ENCODE measurements around the gene CCDC78.

Gene CCDC78

DNA sequence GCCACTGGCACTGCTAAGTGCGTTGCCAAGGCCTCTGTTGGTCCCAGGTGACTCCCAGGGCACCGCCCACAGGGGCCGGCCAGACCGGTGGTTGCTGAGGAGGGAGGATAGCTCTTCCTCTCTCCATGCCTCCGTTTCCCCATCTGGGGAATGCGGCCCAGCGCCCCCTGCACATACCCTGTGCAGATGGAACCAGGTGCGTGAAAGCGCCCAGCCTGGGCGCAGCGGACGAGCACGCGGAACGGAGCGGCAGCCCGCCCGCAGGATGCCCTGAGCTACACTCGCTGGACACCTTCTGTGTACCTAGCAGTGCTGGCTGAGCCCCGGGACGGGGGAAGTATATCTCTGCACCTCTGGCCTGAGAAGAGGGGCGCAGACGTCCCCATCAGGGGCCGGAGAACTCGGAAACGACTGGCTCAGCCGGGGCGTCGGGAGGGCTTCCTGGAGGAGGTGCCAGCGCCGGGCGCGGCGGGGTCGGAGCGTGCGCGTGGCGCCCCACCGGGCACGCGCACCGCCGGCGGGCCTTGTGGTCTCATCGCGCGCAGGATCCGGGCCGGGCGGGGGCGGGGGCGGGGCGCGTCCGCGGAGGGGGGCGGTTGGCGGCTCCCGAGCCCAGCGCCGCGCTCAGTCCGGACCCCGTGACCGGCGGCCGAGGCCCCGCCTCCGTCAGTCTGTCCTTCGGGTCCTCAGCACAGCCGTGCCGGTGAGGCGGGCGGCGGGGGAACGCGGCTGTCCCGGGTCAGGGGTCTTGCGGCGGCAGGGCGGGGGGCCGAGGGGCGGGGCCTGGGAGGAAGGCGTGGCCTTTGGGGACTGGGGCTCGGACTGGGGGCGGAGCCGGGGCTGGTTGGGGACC is at the start of gene CCDC78, which contains the start of gene HAGHL:
CCDC78 (minus strand) TSS at position 6 of the 853 bp plus-strand sequence. CDS start 76 bp downstream, outside the sequence.
HAGHL (plus strand) TSS at position 669 of the 853 bp plus-strand sequence. CDS start 404 bp downstream, outside the sequence.
- in situ Hi-C loops (cut with MboI; ENCODE audit: low sequenced_read_pairs): no loop called here

DNA sequence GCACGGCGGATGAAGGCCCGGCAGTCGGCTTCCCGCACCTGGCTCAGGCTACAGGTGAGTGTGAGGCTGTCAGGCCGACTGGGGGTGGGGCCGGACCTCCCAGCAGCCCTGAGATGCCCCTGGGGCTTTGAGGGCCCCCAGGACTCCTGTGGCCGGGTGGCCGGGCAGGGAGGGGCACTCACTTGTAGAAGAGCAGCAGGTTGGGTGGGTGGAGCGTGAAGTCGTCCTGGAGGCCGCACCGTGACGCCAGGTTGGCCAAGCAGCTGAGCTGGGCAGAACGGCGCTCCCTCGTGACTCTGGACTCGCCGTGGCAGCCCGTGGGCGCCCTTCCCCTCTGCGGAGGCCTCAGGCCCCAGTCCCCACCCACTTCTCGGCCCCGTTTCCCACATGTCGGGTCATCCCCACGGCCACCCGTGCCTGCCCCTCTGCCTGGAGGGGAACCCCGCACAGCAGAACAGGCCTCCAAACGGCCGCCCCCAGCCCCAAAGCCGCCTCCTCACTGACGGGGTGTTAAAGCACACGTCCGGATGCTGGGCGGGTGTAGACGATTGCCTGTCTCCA is 49.1 kb upstream of the CCDC78 start:
- in situ Hi-C loops (cut with MboI; ENCODE audit: low sequenced_read_pairs): no loop called here

DNA sequence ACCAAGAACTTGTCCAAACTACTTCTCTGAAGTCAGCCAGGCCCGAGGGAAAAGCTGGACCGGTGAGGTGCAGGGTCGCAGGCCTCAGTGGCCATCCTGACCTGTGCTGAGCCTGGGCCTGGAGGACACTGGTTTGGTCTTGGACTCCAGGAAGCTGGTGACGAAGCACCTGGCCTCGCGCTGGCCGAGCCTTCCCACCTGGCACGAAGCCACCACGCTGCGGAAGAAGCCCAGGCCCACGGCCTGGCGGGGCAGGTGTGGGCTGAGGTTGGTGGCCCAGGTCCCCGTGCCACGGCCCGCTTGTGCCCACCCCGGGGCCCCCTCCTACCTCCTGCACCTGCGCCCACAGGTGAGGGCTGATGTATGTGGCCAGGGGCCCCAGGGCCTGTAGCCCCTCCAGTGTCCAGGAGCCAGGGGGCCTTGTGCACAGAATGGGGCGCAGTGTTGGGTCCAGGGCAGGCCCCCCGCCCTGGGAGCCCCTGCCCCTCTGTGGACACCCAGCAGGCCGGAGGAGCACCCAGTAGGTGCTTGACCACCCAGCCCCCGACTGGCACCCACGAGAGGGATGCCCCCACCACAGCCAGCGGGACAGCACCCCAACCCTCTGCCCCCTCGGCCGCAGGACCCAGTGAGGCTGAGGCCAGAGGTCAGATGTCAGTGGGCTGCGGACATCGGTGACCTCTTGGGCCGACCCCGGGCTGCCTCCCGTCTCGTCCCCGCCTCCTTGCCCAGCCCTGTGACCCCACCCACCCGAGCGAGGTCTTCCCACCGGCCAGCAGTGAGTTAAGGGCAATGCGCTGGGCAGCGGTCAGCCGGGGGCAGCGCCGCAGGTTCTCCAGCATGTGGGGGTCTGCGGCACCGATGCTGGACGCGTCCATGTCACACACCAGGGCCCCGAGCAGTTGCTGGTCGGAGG is 48.1 kb upstream of the CCDC78 start:
- in situ Hi-C loops (cut with MboI; ENCODE audit: low sequenced_read_pairs): no loop called here

DNA sequence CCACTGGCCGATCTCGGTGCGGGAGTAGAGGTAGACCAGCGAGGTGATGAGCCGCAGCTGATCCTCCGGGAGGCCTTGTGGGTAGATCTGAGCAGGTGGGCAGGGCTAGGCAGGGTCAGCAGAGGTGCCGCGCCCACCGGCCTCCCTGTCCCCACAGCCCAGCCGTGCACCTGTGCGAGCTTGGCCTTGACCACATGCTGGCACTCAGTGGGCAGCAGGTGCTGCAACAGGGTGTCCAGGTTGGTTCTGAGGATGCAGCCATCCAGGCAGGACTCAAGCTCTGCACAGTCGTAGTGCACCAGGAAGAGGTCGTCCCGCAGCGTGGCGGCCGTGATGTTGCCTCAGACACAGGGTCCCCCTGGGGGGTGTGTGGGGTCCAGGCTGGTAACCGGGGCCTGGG is 46.7 kb upstream of the CCDC78 start:
- in situ Hi-C loops (cut with MboI; ENCODE audit: low sequenced_read_pairs): no loop called here

DNA sequence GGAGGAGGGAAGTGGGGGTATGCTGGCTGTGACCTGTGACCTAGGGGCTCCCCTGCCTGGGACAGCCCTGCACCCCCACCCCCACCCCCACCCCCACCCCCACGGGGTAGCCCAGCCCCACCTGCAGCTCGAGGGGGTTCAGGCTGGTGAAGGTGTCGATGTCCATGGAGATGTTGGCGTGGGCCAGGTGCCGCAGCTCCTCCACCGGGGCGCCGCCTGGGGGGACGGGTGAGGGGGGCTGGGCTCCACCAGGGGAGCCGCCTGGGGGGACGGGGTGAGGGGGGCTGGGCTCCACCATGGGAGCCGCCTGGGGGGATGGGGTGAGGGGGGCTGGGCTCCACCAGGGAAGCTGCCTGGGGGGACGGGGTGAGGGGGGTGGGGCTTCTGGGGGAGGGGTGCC is 44.2 kb upstream of the CCDC78 start:
- in situ Hi-C loops (cut with MboI; ENCODE audit: low sequenced_read_pairs): no loop called here

DNA sequence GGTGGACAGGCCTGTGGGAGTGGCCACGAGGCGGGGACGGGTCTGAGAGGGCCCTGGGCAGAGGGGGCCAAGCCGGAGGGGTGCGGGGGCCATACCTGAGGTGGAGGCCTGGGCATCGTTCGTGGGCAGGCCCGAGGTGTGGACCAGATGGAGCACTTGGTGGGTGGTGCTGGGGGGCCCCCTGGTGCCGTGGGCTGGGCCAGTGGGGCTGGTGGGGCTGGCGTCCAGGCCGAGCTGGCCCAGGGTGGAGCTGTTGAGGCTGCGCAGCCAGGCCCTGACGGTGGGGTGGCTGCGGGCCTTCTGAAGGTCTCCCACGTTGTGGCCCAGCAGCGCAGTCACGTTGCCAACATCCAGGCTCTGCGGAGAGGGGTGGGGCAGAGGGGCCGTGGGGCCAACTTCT is 43.7 kb upstream of the CCDC78 start:
- in situ Hi-C loops (cut with MboI; ENCODE audit: low sequenced_read_pairs): no loop called here

DNA sequence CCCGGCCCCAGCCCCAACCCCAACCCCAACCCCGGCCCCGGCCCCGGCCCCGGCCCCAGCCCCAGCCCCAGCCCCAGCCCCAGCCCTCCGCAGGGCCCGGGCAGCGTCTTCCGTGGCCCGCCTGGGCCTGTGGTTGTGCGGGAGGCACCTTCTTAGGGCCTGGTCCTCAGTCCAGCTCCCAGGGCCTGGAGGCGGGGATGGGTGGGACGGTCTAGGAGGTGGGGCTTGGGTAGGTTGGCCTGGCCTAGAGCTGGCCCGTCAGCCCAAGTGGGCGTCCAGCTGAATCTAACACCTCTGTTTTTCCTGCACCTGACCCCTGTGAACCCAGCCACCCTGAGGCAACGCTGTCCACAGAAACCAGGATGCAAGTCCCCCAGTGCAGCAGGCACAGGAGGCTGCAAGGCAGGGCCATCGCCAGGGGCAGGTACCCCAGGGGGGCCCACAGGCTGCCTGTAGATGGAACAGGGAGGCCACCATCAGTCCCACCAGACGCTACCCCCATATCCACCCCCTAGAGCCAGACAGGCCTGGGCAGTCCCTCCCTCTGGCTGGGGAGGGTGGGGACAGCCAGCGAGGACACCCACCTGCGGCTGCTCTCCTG is 43.0 kb upstream of the CCDC78 start:
- in situ Hi-C loops (cut with MboI; ENCODE audit: low sequenced_read_pairs): no loop called here

DNA sequence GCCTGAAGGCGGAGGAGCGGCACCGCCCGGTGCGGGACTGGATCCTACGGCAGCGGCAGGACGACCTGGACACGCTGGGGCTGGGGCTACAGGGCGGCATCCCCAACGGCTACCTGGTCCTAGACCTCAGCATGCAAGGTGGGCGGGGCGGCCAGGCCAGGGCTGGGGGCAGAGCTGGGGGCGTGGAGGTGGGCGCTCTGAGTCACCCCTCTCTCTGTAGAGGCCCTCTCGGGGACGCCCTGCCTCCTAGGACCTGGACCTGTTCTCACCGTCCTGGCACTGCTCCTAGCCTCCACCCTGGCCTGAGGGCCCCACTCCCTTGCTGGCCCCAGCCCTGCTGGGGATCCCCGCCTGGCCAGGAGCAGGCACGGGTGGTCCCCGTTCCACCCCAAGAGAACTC is 42.2 kb upstream of the CCDC78 start:
- in situ Hi-C loops (cut with MboI; ENCODE audit: low sequenced_read_pairs): no loop called here

DNA sequence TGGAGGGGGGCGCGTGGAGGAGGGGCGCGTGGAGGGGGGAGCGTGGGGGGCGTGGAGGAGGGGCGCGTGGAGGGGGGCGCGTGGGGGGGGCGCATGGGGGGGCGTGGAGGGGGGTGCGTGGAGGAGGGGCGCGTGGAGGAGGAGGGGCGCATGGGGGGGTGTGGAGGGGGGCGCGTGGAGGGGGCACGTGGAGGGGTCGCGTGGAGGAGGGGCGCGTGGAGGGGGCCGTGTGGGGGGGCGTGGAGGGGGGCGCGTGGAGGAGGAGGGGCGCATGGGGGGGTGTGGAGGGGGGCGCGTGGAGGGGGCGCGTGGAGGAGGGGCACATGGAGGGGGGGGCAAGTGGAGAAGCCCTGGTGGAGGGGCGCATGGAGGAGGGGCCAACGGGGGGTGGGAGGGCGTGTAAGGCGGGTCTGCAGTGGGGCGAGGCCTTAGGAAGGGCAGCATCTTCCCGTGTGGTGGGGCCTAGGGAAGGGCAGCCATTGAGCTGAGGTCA is 41.5 kb upstream of the CCDC78 start:
- in situ Hi-C loops (cut with MboI; ENCODE audit: low sequenced_read_pairs): no loop called here

DNA sequence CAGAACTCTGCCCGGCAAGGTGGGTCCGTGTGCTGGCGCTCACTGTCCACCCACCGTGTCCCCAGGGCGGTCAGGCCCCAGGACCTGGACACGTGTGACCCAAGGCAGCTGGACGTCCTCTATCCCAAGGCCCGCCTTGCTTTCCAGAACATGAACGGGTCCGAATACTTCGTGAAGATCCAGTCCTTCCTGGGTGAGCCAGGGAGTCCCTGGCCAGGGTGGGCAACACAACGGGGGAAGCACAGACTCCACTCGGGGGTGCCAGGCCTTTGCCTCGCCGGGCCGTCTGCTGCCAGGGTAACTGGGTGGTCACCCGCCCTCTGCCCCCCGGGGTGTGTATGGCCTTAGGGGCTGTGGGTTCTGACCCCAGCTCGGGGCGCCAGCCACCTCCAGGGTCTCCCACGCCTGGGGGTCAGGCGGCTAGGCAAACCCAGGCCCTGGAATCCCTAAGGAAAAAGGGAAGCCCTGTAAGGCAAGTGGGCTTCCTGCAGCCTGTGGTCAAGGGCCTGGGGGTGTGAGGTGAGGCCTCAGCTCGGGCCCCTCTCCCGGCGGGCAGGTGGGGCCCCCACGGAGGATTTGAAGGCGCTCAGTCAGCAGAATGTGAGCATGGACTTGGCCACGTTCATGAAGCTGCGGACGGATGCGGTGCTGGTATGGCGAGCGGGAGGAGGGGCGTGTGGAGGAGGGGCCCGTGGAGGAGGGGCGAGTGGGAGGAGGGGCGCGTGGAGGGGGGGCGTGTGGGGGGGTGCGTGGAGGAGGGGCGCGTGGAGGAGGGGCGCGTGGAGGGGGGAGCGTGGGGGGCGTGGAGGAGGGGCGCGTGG is 40.8 kb upstream of the CCDC78 start:
- in situ Hi-C loops (cut with MboI; ENCODE audit: low sequenced_read_pairs): no loop called here

DNA sequence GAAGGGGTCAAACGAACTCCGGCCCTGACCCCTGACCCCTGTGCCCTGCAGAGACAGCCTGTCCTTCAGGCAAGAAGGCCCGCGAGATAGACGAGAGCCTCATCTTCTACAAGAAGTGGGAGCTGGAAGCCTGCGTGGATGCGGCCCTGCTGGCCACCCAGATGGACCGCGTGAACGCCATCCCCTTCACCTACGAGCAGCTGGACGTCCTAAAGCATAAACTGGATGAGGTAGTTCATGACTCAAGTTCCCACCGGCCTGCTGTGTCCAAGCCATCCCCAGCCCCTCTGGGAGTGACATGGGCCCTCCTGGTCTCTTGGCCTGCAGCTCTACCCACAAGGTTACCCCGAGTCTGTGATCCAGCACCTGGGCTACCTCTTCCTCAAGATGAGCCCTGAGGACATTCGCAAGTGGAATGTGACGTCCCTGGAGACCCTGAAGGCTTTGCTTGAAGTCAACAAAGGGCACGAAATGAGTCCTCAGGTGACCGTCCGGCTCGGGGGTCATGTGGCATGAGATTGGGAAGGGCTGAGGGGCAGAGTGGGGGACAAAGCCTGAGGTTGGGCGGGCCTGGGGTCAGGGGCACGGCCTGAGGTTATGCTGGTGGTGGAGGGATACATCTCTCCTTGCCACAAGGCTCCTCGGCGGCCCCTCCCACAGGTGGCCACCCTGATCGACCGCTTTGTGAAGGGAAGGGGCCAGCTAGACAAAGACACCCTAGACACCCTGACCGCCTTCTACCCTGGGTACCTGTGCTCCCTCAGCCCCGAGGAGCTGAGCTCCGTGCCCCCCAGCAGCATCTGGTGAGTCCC is 40.0 kb upstream of the CCDC78 start:
- in situ Hi-C loops (cut with MboI; ENCODE audit: low sequenced_read_pairs): no loop called here

DNA sequence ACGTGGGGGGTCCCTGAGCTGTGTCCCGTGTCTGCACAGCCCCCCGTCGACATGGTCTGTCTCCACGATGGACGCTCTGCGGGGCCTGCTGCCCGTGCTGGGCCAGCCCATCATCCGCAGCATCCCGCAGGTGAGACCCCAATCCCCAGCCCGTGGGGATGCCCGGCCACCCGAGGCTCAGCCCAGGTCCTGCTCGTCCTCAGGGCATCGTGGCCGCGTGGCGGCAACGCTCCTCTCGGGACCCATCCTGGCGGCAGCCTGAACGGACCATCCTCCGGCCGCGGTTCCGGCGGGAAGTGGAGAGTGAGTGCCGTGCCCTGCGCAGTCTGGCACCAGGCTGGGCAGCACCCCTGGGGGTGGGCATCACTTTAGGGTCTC is 39.2 kb upstream of the CCDC78 start:
- in situ Hi-C loops (cut with MboI; ENCODE audit: low sequenced_read_pairs): no loop called here

DNA sequence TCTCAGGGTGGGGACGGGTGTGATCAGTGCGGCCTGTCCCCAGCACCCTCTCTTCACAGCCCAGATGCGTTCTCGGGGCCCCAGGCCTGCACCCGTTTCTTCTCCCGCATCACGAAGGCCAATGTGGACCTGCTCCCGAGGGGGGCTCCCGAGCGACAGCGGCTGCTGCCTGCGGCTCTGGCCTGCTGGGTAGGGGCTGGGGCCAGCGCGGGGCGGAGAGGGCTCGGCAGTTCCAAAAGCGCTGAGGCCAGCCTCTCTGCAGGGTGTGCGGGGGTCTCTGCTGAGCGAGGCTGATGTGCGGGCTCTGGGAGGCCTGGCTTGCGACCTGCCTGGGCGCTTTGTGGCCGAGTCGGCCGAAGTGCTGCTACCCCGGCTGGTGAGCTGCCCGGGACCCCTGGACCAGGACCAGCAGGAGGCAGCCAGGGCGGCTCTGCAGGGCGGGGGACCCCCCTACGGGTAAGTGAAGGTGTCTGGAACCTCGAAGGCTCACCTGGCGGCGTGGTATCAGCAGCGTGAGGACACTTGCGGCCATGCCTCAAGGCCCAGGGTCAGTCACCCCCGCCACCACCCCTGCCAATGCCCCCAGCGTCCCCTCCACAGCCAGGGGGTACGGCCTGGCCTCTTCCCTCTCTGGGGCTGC is 38.7 kb upstream of the CCDC78 start:
- in situ Hi-C loops (cut with MboI; ENCODE audit: low sequenced_read_pairs): no loop called here

DNA sequence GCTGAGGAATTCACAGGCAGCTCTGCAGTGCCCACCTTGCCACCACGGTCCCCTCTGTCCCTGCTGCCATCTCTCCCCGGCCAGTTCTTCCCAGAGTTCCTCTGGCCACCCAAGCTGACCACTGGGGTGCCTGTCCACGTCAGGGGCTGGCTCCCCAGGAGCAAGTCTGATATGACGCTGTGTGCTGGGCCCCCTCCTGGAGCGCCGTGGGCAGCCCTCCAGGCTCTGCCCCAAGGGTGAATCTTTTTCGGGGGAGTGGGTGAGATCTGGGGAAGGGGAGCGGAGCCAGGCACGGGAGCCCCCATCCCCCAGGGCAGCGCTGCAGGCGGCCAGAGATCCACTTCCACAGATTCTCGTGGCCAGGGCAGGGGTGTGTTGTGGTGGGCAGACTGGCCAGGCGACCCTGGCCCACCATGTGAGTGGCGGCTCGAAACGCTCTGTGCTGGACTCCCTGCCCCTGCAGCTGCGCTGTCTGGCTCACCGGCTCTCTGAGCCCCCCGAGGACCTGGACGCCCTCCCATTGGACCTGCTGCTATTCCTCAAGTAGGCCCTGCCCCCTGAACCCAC is 38.0 kb upstream of the CCDC78 start:
- in situ Hi-C loops (cut with MboI; ENCODE audit: low sequenced_read_pairs): no loop called here

DNA sequence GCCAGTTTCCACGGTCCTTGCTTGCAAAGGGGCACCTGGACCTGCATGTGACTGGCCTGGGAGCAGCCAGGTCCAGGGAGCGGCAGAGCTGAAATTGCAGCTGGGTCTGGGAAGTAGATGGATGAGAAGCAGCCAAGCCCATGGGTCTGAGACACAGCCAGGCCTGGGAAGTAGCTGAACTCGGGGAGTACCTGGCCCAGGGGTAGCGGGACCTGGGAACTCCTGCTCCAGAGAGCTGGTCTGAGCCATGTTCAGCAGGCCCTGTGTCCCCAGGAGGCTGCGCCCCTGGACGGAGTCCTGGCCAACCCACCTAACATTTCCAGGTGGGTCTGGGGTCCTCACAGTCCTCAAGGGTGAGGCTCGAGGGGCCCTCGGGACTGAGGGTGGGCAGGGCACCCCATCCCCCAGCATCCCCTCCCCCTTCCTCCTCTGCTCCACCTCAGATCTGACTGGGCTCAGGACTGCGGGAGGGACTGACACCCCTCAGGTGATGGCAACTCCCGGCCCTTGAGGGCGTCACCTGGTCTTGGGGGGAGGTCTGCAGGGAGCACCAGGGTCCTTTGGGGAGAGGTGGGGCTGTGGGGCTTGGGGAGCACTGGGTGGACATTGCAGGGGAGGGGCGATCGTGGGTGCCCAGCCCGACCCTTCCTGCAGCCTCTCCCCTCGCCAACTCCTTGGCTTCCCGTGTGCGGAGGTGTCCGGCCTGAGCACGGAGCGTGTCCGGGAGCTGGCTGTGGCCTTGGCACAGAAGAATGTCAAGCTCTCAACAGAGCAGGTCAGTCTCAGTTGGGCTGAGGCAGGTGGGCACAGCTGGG is 37.3 kb upstream of the CCDC78 start:
- in situ Hi-C loops (cut with MboI; ENCODE audit: low sequenced_read_pairs): no loop called here

DNA sequence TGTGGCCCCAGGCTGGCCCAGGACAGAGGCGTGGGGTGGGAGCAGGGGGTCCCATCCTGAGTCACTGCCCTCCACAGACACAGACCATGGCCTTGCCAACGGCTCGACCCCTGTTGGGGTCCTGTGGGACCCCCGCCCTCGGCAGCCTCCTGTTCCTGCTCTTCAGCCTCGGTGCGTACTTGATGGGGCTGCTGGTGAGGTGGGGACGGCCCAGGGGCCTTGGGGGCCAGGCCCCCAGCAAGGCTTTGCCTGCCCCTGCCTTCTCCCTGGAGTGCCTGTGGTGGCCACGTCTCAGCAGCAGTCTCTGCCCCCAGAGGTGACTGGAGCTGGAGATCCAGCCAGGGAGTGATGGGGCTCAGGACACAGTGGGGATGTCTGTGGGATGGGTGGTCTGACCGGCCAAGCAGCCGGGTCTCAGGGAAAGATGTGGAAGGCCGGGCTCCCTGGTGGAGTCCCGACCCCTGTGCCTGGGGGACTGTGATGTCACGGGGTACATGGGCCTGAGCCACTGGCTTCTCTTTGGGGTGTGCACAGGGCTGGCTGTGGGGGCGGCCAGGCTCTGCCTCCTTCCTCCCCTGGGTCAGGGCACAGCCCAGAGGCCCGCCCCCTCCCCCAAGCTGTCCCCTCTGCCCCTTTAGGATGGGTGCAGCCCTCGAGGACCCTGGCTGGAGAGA is 36.5 kb upstream of the CCDC78 start:
- in situ Hi-C loops (cut with MboI; ENCODE audit: low sequenced_read_pairs): no loop called here
